ENCODE data around the gene DNAH17. TPM values are rescaled to one million over a fixed set of nuclear protein-coding genes. Genes with fewer than 3 reads are reported as not detected.

DNAH17 gene
- total RNA-seq, 1 experiment from 2014 or later = 0.76 TPM

DNA sequence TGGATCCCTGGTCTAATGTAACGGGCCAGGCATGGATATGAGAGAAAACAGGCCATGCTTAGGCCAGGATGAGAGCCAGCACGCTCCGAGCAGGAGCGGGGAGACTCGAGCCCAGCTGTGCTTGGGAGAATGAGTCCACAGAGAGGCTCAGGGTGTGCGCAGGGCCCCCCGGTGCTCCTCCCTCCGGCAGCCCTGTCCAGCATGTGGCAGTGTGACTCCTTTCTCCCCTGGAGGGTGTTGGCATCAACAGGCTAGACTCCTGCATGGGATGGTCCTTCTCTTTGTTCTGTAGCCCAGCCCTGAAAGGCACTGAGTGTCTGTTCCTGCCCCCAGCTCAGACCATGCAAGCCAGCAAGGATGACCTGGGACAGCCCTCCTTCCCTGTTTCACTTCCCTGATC is 175.3 kb downstream of the DNAH17 start:
- Histone ChIP-seq H3K27me3 (ENCODE audit: insufficient read depth, low read depth) (no peaks in the 10 kb centered on the region), H3K9me3 (ENCODE audit: insufficient read depth, low read depth) (no peaks in the 10 kb centered on the region), H3K9me2 (ENCODE audit: insufficient read depth) (no peaks in the 10 kb centered on the region), H3F3A (ENCODE audit: insufficient read depth, low read depth) (no peaks in the 10 kb centered on the region), H3K4me1 (replicated peaks; ENCODE audit: insufficient read depth) (no peaks in the 10 kb centered on the region), H3K36me3 (ENCODE audit: low read depth) (no peaks in the 10 kb centered on the region), H3K4me3 (no peak overlapping the region), H3K27ac (no peak overlapping the region), H3K4me2 (no peak overlapping the region), H2AFZ (no peak overlapping the region), H4K20me1 (ENCODE audit: insufficient read depth) (no peaks in the 10 kb centered on the region; the same call in 1 of the 2 replicates), H3K79me2 (ENCODE audit: low read depth) (0 out of 2 replicates have a peak, but pooled peaks cover 2% of the 10 kb centered on the region)
- intact Hi-C loops (cut with micrococcal nuclease; ENCODE audit: unreplicated experiment) = no loop called here
- TF ChIP-seq, protein P1, sequence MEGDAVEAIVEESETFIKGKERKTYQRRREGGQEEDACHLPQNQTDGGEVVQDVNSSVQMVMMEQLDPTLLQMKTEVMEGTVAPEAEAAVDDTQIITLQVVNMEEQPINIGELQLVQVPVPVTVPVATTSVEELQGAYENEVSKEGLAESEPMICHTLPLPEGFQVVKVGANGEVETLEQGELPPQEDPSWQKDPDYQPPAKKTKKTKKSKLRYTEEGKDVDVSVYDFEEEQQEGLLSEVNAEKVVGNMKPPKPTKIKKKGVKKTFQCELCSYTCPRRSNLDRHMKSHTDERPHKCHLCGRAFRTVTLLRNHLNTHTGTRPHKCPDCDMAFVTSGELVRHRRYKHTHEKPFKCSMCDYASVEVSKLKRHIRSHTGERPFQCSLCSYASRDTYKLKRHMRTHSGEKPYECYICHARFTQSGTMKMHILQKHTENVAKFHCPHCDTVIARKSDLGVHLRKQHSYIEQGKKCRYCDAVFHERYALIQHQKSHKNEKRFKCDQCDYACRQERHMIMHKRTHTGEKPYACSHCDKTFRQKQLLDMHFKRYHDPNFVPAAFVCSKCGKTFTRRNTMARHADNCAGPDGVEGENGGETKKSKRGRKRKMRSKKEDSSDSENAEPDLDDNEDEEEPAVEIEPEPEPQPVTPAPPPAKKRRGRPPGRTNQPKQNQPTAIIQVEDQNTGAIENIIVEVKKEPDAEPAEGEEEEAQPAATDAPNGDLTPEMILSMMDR (conservative IDR thresholded peaks at IDR 0.05) = no peak
- no peak for TF ChIP-seq EZH2 (IDR thresholded peaks at IDR 0.05; ENCODE audit: low read depth)
- CTCF ChIA-PET = interaction anchor here (0.6 kb wide), 1 partner anchor 205 kb away, joined by 3 read pairs; no protein-coding TSS in a partner anchor
- POLR2A ChIA-PET (ENCODE audit: unreplicated experiment) = no interaction called here
- BruUV-seq (replicated peaks) = no TSS peak
- no peak for DNase-seq

GRCh38 chr17:78401246-78401645 is 175.9 kb downstream of the DNAH17 start:
- no peak for DNase-seq
- Histone ChIP-seq H4K20me1 (ENCODE audit: insufficient read depth) (no peaks in the 10 kb centered on the region; the same call in 1 of the 2 replicates), H3K4me1 (replicated peaks; ENCODE audit: insufficient read depth) (no peaks in the 10 kb centered on the region), H3K9me2 (ENCODE audit: insufficient read depth) (no peaks in the 10 kb centered on the region), H3K4me3 (no peak overlapping the region), H3K4me2 (no peak overlapping the region), H3F3A (ENCODE audit: insufficient read depth, low read depth) (no peaks in the 10 kb centered on the region), H3K27ac (no peak overlapping the region), H3K79me2 (ENCODE audit: low read depth) (no peaks in the 10 kb centered on the region), H3K27me3 (ENCODE audit: insufficient read depth, low read depth) (no peaks in the 10 kb centered on the region), H2AFZ (no peak overlapping the region), H3K9me3 (ENCODE audit: insufficient read depth, low read depth) (no peaks in the 10 kb centered on the region), H3K36me3 (ENCODE audit: low read depth) (no peaks in the 10 kb centered on the region)
- intact Hi-C loops (cut with micrococcal nuclease; ENCODE audit: unreplicated experiment) = no loop called here
- TF ChIP-seq, protein P1 (conservative IDR thresholded peaks at IDR 0.05) = no peak
- no peak for TF ChIP-seq EZH2 (IDR thresholded peaks at IDR 0.05; ENCODE audit: low read depth)
- ChIA-PET POLR2A (ENCODE audit: unreplicated experiment) (no interaction called here), CTCF (no interaction called here)
- BruUV-seq (replicated peaks) = no TSS peak

GRCh38 chr17:78400581-78401240 is 176.5 kb downstream of the DNAH17 start:
- H2AFZ ChIP-seq = no peak overlapping the region
- no peaks in the 10 kb centered on the region for H3K36me3 ChIP-seq (ENCODE audit: low read depth)
- H3K4me2 ChIP-seq = no peak overlapping the region
- intact Hi-C loops (cut with micrococcal nuclease; ENCODE audit: unreplicated experiment) = no loop called here
- H3F3A ChIP-seq (ENCODE audit: insufficient read depth, low read depth) = no peaks in the 10 kb centered on the region
- no peak for DNase-seq
- POLR2A ChIA-PET (ENCODE audit: unreplicated experiment) = interaction anchor here (0.7 kb wide), 1 partner anchor 1103 kb away, joined by 6 read pairs; no protein-coding TSS in a partner anchor
- H3K79me2 ChIP-seq (ENCODE audit: low read depth) = no peaks in the 10 kb centered on the region
- CTCF ChIA-PET = no interaction called here
- no TSS peak for BruUV-seq (replicated peaks)
- no peak for TF ChIP-seq EZH2 (IDR thresholded peaks at IDR 0.05; ENCODE audit: low read depth)
- TF ChIP-seq, protein P1 (conservative IDR thresholded peaks at IDR 0.05) = no peak
- H3K4me3 ChIP-seq = no peak overlapping the region
- H3K27me3 ChIP-seq (ENCODE audit: insufficient read depth, low read depth) = no peaks in the 10 kb centered on the region
- H3K9me3 ChIP-seq (ENCODE audit: insufficient read depth, low read depth) = no peaks in the 10 kb centered on the region
- H3K4me1 ChIP-seq (replicated peaks; ENCODE audit: insufficient read depth) = no peaks in the 10 kb centered on the region
- no peaks in the 10 kb centered on the region; the same call in 1 of the 2 replicates for H4K20me1 ChIP-seq (ENCODE audit: insufficient read depth)
- H3K27ac ChIP-seq = no peak overlapping the region
- no peaks in the 10 kb centered on the region for H3K9me2 ChIP-seq (ENCODE audit: insufficient read depth)
